Raji (cell line): ENCODE results near the gene KIAA1549.

Source experiments
- POLR2A ChIP-seq: IDR thresholded peaks from 2 replicates; pipeline ENCODE4 v1.6.1; 2011; ENCODE audit warnings: low read depth, low read length, control low read depth; ENCODE audit not compliant: insufficient read depth

The KIAA1549 gene

DNA sequence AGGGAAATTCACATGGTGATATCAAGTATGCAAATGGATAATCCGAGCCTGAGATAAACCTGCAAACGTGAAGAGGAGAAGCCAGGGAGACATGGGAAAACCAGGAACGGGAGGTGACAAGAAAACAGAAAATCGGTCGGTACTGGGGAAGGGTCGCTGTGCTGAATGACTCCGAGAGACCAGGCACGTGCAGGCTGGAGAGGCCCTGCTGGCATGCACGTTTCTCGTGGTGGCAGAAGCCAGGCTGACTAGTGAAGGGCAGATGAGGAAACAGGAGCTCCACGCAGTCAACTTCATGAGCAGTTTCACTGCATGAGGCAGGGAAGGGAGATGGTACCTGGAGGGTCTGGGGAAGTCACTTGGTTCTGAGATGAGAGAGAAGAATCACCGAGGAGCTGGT is 48.3 kb downstream of the KIAA1549 start:
- no peak for TF ChIP-seq POLR2A

DNA sequence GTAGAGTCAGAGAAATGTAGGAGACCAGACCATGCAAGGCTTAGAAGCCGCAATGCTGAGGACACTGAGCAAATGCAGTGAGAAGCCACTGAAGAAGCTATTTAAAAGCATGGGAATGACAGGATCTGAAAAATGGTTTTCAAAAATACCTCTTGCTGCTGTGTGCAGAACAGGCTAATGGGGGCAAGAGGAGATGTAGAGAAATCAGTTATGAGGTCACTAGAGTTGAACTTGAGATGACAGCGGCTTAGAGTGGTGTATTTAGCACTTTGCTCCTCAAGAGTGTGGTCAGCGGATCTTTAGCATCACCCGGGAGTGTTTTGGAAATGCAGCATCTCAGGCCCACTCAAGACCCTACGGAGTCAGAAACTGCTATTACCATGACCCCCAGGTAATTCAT is 48.8 kb downstream of the KIAA1549 start:
- TF ChIP-seq POLR2A: no peak

DNA sequence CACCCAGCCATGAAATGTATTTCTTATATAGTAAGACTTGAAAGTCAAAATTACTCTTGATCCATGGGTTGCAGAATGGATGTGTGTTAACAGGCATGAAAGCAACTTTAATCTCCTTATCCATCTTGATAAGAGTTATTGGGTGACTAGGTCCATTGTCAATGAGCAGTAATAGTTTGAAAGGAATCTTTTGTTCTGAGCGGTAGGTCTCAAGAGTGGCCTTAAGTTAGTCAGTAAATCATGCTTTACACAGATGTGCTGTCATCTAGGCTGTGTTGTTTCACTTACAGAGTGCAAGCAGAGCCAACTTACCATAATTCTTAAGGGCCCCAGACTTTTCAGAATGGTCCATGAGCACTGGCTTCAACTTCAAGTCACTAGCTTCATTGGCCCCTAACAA is 51.2 kb downstream of the KIAA1549 start:
- no peak for TF ChIP-seq POLR2A

DNA sequence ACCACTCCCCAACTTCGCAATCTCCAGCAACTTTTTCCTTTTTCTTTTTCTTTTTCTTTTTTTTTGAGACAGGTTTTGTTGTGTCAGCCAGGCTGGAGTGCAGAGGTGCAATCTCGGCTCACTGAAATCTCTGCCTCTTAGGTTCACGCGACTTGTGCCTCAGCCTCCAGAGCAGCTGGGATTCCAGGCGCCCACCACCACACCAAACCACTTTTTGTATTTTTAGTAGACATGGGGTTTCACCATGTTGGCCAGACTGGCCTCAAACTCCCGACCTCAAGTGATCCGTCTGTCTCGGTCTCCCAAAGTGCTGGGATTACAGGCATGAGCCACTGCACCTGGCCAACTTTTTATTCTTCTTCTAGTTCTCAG is 55.0 kb downstream of the KIAA1549 start:
- TF ChIP-seq POLR2A: no peak

DNA sequence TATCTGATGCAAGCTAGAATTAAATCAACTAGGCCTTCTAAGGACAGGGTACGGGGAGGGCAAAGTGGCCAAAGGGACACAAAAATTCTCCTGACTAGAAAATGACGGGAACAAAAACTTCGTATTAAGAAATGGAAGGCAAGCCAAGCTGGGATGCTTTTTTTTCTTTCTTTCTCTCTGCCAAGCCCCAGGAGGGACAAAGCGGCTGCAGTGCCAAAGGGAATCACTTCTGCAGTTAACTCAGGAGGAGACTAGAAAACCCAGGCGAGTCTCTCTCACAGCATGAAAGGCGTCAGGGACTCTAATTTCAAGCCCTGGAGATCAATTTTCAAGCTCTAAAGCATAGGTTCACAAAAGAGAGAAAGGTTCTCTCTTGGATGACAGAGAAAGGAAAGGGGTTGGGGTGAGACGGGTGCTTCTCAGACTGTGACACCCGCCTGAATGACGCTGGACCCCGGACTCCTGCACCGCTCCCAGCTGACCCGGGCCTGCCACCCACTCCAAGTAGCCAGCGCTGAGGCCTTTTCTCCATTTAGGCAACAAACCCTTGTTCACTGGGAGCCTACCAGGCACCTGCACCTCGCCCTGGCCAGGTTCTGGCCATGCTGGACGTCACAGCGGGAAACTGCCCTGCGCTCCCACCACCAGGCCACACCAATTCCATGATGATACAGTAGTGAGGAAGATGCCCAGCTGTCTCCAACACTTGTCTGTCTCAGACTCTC is 56.5 kb downstream of the KIAA1549 start:
- TF ChIP-seq POLR2A: no peak

DNA sequence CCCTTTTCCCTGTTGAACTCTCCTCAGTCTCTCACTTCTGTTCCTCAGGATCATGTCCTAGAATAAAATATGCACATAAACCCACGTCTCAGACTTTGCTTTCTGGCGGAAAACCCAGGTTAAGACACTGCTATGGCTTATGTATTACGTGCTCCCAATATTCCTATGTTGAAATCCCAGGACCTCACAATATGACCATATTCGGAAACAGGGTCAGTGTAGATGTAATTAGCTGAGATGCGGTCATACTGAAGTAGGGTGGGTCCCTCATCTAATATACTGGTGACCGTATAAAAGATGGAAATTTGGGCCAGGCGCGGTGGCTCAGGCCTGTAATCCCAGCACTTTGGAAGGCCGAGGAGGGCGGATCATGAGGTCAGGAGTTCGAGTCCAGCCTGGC is 59.9 kb downstream of the KIAA1549 start:
- TF ChIP-seq POLR2A: no peak

DNA sequence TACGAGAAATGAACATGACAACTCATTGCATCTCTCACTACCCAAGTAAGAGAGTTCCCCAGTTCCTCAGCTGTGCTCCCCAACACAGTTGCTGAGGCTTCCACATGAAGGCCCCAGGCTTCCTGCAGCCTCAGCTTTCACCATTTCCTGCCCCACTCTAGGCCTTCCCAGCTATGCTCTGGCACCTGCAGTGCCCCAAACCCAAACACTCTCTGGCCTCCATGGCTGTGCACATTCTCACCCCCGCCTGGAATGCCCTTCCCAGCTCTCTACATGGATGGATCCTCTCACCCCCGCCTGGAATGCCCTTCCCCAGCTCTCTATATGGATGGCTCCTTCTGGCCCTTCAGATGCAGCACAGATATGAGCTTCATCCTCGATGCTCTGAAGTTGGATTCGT is 61.3 kb downstream of the KIAA1549 start:
- no peak for TF ChIP-seq POLR2A

DNA sequence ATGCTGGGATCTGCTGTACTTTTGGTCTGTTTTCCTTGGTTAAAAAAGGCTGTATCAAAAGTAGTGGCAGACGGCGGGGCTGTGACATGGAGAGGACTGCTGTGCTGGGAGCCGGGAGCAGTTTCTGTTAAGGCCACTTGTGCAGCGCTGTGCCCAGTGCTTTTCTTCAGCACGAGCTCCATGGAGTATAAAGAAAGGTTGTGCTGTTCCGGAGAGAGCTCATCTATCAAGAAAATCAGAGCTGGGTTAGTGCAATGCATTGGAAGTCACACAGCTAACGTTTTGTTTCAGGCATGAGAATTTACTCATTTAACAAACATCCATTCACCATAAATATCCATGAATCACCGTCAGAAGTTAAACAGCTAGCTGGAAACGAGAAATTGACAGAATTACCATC is 62.0 kb downstream of the KIAA1549 start:
- TF ChIP-seq POLR2A: no peak

DNA sequence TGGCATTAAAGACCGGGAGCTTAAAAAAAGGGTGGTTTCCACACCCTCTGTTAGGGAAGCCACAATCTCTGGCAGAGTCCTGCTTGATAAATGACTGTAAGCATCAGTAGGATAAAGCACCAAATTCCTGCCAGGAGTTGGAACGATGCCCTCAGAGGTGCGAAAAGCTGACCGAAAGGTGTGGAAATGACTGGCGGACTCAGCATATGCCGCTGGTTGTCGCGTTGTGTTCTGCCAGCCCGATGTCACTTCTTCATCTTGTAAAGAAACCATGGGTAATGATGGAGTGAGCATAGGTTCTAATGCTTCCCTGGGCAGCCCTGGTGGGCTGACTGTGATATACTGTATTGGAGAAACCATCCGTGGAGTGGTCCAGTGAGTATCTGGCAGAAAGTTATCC is 62.4 kb downstream of the KIAA1549 start:
- TF ChIP-seq POLR2A: no peak

DNA sequence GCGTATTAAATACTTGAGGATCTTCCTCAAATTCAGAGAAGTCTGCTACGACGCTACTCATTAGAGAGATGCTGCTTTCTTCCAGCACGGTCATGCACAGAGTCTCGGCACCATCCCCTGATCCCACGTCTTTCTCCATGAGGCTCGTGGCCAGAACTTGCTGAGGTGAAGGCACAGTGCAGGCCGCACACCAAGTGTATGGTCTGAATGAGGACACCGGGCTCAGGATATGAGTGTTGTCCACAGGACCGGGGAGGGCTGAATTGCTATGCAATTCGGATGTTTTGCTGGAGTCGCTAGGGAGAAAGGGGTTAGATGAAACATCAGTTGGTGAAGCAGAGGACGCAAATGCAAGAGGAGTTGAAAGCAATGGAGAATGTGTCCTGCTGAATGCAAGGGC is 63.0 kb downstream of the KIAA1549 start:
- no peak for TF ChIP-seq POLR2A

DNA sequence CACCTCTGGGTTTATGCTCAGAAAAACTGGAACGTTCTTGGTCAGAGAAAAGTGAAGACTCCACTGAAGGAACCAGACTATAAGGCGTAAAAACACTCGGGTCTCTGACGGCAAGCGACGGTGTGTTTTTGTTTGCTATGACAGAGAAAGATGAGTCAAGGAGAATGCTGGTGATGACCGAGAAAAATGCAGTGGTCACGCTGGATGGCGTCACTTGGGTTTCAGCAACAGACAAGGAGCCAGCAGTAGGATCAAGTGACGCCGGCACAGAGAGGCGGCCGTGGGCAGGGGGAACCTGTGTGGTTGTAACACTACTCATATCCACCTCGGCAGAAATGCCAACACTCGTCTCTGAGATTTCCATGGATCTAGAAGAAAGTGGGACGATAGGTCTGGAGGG is 63.4 kb downstream of the KIAA1549 start:
- no peak for TF ChIP-seq POLR2A

DNA sequence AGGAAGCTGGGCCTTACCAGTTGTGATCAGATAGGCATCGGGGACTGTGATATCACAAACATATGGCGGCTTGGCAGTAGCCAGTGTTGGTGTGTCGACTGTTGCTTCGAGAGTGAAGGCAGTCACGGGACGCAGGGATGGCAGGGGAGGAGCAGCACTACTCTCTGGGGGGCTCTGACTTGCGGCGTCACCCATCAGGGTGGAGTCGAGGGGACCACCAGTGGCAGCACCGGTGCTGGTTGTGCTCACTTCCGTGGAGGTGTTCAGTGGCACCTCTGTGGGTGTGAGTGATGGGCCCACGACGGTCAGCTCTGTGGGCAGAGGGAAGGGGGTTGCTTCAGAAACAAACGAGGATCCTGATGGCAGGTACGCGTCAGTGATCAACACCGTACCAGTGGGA is 64.5 kb downstream of the KIAA1549 start:
- no peak for TF ChIP-seq POLR2A

DNA sequence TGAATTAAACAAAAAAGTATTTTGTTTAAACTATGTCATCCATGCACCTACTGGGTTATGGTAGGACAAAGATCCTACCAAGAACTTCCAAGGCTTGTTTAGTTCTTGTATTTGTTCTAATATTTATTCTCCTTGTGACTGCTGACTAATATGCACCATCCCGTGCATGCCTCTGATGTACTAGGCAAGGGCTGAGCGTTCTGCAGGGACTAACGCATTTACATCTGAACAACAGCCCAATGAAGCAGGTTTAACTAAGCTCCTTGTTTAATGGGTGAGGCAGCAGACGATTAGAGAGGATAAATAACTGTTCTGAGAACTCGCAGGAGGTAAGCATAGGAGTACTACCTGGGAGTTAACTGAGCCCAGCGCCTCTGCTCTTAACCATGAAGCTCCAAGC is 64.9 kb downstream of the KIAA1549 start:
- no peak for TF ChIP-seq POLR2A

DNA sequence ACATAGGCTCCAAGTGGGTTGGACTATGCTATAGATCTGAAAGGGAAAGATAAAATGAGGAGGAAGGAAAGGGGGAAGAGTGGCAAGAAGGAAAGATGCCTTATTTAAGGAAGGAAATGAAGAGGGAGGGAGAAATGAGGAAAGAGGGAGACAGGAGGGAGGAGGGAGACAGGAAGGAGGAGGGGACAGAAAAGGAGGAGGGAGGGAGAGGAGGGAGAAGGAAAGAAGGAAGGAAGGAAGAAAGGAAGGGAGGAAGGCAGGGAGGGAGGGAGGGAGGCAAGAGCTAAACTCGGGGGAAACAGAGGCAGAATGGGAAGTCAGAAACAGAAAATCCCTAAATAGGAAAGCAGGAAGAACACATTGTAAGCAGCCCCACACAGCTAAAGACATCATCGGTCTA is 67.4 kb downstream of the KIAA1549 start:
- no peak for TF ChIP-seq POLR2A

DNA sequence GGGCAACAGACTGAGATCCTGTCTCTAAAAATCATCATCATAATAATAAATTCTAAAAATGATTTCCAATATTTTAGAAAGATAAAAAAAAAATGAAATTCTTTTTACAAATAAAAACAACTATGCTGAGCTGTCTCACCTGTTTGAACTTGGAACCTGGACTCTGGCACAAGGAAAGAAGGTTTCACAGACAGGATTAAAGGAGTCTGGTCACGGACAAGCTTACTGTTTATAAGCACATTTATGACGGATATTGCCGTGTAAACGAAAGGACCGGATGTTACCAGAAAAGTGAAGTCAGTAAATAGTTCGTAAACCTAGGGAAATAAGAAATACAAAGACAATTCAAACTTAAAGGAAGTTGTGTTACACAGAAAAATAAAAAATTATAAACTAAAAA is 70.2 kb downstream of the KIAA1549 start:
- no peak for TF ChIP-seq POLR2A

DNA sequence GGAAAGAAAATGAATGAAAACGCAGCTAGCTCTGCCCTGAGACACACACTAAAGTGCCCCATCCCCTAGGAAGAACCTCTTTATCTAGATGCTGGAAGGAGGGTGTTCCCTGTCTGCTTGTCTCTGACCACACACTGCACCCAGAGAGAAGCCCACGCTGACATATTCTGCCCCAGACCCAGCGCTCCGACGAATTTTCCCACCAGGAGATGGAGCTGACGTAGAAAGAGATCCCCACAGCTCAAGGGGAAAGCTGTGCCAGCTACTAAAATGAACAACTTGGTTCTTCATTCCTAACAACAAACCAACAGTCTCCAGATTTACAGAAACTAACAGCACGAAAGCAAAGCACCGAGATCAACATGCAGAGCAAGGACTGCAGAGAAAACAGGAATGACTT is 73.3 kb downstream of the KIAA1549 start:
- no peak for TF ChIP-seq POLR2A

DNA sequence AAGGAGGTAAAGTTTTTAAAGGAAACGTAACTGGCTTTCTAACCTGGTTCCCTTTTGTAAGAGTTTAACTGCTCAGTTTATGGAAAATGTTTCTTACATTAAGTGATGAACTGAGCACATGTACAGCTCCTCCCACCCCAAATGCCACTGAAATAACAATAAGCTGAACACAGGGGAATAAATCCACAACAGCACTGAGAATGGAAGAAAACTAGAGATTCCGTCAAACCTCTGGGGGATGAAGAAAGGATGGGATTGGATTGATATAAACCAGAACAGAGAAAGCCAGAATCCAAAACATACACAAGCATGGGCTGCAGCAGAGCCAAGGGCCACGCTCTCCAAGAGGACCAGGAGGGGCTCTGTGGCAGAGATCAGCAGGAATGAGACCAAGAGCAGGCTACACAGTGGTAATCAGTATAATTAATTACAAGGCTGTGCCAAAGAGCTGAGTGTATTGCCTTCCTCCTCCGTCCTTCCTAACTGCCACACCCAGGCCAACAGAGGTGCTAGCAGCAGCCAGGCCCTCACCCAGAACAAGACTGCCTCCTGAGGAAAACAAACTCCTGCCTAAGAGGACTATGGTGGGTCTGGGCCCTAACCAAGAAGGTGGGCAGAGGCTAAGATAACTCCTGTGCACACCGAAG is 73.9 kb downstream of the KIAA1549 start:
- no peak for TF ChIP-seq POLR2A
